GM21423 (cell line): ENCODE data around the gene PRPF40B.

Experiments
- ATAC-seq: cut with Tn5 transposase; IDR thresholded peaks from one replicate; pipeline ENCODE4 v1.9.1; 2021; ENCODE audit warnings: mild to moderate bottlenecking, moderate library complexity; ENCODE audit not compliant: unreplicated experiment

Gene PRPF40B

GRCh38 chr12:49680075-49680474 lies 56.7 kb downstream of the PRPF40B start:
- no peak for ATAC-seq

- no peak for ATAC-seq
These were observed 60.4 kb downstream of the PRPF40B start for GRCh38 chr12:49683599-49684309.

- ATAC-seq = no peak
These were observed 61.0 kb downstream of the PRPF40B start for GRCh38 chr12:49684310-49684854.

- ATAC-seq = no peak
These were observed 64.6 kb downstream of the PRPF40B start for GRCh38 chr12:49687941-49688340.

GRCh38 chr12:49689237-49689636 lies 65.9 kb downstream of the PRPF40B start:
- ATAC-seq = no peak

- no peak for ATAC-seq
These were observed 66.4 kb downstream of the PRPF40B start for GRCh38 chr12:49689785-49690184.

GRCh38 chr12:49692851-49693250 lies 69.5 kb downstream of the PRPF40B start:
- no peak for ATAC-seq

GRCh38 chr12:49693931-49694444 lies 70.6 kb downstream of the PRPF40B start:
- no peak for ATAC-seq
